Esophagus muscularis mucosa (tissue), 3 donors: Measurements from ENCODE around the gene RUVBL1.

Experiments used
- CTCF ChIP-seq, 3 experiments: fragments of 200-600 bp in 2 of 3; fragments of 450-650 bp in 1 of 3; sonication (generic) in 2 of 3; IDR thresholded peaks; one replicate each; pipeline ENCODE4 v1.5.1; 2017 to 2019; ENCODE audit warnings: antibody characterized with exemption in 3 of 3, mild to moderate bottlenecking in 2 of 3, moderate library complexity in 1 of 3
- POLR2AphosphoS5 ChIP-seq, 2 donors: sonication (generic); formaldehyde crosslinking; IDR thresholded peaks; one replicate each; pipeline ENCODE4 v1.6.1; 2017; ENCODE audit warnings: antibody characterized with exemption in 2 of 2

GRCh38 chr3:128069271-128069670, 54.3 kb downstream of the RUVBL1 start:
- TF ChIP-seq CTCF (IDR thresholded peaks at IDR 0.05) (no peak), POLR2AphosphoS5 (IDR thresholded peaks at IDR 0.05) (no peak)
